ENCODE results near the gene CD74.
A peak's percentile ranks its signal among the peaks of the same experiment; 100 is the strongest.

Gene CD74

DNA sequence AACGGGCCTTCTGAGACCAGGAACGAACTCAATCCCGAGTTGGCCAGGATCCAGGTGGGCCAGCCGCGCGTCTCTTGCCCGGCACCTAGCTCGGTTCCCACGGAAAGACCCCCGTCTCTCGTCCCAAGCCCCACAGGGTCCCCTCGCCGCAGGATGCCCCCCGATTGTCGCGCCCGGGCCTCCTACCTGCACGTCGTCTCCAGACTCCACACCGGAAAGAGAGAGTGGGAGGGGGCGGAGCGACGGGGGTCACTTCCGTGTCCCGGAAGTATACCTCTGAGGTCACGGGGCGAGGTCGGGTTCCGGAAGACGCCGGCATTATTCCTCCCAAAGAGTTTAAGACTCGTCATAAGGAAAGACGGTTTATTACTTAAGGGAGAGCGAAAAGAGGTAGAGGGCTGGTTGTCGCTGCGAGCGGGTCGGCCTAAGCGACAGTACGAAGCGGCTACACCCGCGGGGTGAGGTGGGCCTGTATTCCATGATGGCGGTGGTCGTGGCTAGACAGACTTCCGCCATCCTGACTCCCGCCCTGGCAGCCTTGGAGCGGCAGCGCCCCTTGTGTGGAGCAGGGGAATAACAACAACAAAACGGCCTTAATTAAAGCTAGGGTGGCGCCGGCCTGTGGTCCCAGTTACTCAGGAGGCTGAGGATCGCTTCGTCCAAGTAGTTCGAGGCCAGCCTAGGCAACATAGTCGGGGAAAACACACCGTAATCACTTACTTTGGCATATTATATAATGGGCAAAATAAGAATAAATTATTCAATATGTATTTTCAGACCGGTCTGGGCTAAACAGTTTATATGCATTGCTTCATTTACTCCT, 37.0 kb upstream of the CD74 start, which contains the start of gene RPS14:
Gene RPS14, minus strand, starts transcription at position 223 of the 823 bp plus-strand sequence. CDS start 2,006 bp downstream, outside the sequence.
- Histone ChIP-seq H3K56ac (ENCODE audit: low read length) (peak within 1 kb of the TSS; percentile 100), H2BK120ac (ENCODE audit: low read depth, low read length) (peak within 1 kb of the TSS; percentile 84), H4K5ac (ENCODE audit: low read length) (peak within 1 kb of the TSS; percentile 95), H2BK15ac (replicated peaks; ENCODE audit: low read depth) (no peak within 1 kb of the TSS), H2AK5ac (ENCODE audit: low read length) (peak within 1 kb of the TSS; percentile 98), H3K4me1 (ENCODE audit: control insufficient read depth, low read depth, low read length) (peaks cover 5% of the 10 kb centered on the region), H3K4me3 (ENCODE audit: low read length) (peak within 1 kb of the TSS; percentile 100), H3K9ac (ENCODE audit: low read length) (peak within 1 kb of the TSS; percentile 100), H3K4me2 (ENCODE audit: low read length) (peak within 1 kb of the TSS; percentile 79), H3K23ac (ENCODE audit: low read length) (peak within 1 kb of the TSS; percentile 92), H3K36me3 (ENCODE audit: control insufficient read depth, insufficient read depth, low read length) (peaks cover 26% of the 10 kb centered on the region), H3K27me3 (ENCODE audit: insufficient read depth, low read length, poor library complexity) (no peaks in the 10 kb centered on the region), H3K4ac (ENCODE audit: low read depth, low read length) (peak within 1 kb of the TSS; percentile 28), H4K8ac (ENCODE audit: low read depth, low read length) (no peak within 1 kb of the TSS), H2BK5ac (ENCODE audit: low read length) (peak within 1 kb of the TSS; percentile 99), H3K79me1 (ENCODE audit: low read length) (peaks cover 26% of the 10 kb centered on the region), H3K79me2 (ENCODE audit: control insufficient read depth, insufficient read depth, low read length) (peaks cover 38% of the 10 kb centered on the region), H3K18ac (ENCODE audit: low read length) (peak within 1 kb of the TSS; percentile 77), H3K27ac (ENCODE audit: low read depth, low read length) (peak within 1 kb of the TSS; percentile 65)
- no CpG with 5 or more reads among the region's 58 CpGs for WGBS (ENCODE audit: extremely low coverage, insufficient coverage, low lambda C conversion rate)
- peak; percentile 97 for DNase-seq

DNA sequence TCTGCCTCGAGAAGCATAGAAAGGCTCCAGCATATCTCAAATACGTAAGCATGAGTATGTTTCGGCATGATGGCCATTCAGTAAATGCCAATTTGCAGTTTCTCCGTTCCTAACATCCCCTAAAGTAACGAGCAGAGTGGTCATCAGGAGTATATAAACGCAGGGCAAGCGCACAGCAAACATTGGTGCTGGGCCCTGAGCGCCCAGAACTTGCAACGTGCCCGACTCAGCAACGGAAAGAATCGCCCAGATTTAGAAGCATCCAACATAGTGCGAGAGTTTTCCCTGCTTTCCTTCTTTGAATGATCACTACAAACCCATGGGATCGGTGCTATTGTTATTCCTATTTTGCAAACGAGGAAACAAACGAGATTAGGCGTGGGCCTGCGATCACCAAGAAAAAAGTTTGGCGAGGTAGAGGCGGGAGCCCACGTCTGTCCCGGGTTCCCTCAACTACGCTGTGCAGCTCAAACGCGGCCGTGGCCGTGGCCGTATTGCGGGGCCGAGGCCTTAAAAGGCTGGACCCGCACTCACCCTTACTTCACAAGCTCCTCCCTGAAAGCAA, 36.3 kb upstream of the CD74 start:
- peak overlapping the region; percentile 22 for H3K27ac ChIP-seq (ENCODE audit: low read depth, low read length)
- H3K4me2 ChIP-seq (ENCODE audit: low read length) = peak overlapping the region; percentile 79
- H3K56ac ChIP-seq (ENCODE audit: low read length) = peak overlapping the region; percentile 100
- no peak for DNase-seq
- H3K23ac ChIP-seq (ENCODE audit: low read length) = peak overlapping the region; percentile 92
- peak overlapping the region; percentile 98 for H2AK5ac ChIP-seq (ENCODE audit: low read length)
- peaks cover 38% of the 10 kb centered on the region for H3K79me2 ChIP-seq (ENCODE audit: control insufficient read depth, insufficient read depth, low read length)
- peak overlapping the region; percentile 95 for H4K5ac ChIP-seq (ENCODE audit: low read length)
- H2BK15ac ChIP-seq (replicated peaks; ENCODE audit: low read depth) = no peak overlapping the region
- H3K36me3 ChIP-seq (ENCODE audit: control insufficient read depth, insufficient read depth, low read length) = peaks cover 29% of the 10 kb centered on the region
- no peak overlapping the region for H4K8ac ChIP-seq (ENCODE audit: low read depth, low read length)
- peak overlapping the region; percentile 100 for H3K9ac ChIP-seq (ENCODE audit: low read length)
- H3K18ac ChIP-seq (ENCODE audit: low read length) = peak overlapping the region; percentile 9
- no peak overlapping the region for H2BK120ac ChIP-seq (ENCODE audit: low read depth, low read length)
- peak overlapping the region; percentile 28 for H3K4ac ChIP-seq (ENCODE audit: low read depth, low read length)
- H3K79me1 ChIP-seq (ENCODE audit: low read length) = peaks cover 26% of the 10 kb centered on the region
- no peaks in the 10 kb centered on the region for H3K27me3 ChIP-seq (ENCODE audit: insufficient read depth, low read length, poor library complexity)
- H2BK5ac ChIP-seq (ENCODE audit: low read length) = peak overlapping the region; percentile 95
- no CpG with 5 or more reads among the region's 31 CpGs for WGBS (ENCODE audit: extremely low coverage, insufficient coverage, low lambda C conversion rate)
- peak overlapping the region; percentile 100 for H3K4me3 ChIP-seq (ENCODE audit: low read length)
- peaks cover 5% of the 10 kb centered on the region for H3K4me1 ChIP-seq (ENCODE audit: control insufficient read depth, low read depth, low read length)

DNA sequence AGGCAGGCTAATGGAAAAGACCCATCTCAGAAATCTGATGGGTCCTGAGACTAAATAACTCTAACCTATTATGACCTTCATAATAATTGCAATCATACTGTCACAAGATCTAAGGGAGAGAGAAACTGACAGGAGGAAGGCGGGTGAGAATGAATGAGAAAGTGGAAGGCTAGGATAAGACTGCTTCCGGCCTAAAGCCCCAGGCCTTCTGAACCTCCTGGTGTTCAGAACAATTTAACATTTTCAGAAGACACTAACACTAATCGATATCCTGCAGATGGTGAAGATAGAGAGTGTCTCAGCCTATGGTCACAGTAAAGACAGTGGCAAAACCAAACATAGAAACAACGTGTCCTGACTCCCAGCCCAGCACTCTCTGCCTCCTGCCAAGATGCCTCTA, 35.6 kb upstream of the CD74 start:
- Histone ChIP-seq H3K36me3 (ENCODE audit: control insufficient read depth, insufficient read depth, low read length) (peaks cover 30% of the 10 kb centered on the region), H3K23ac (ENCODE audit: low read length) (no peak overlapping the region), H3K4me3 (ENCODE audit: low read length) (peak overlapping the region; percentile 100), H3K9ac (ENCODE audit: low read length) (peak overlapping the region; percentile 100), H3K4me2 (ENCODE audit: low read length) (peak overlapping the region; percentile 79), H2BK120ac (ENCODE audit: low read depth, low read length) (no peak overlapping the region), H3K18ac (ENCODE audit: low read length) (no peak overlapping the region), H4K5ac (ENCODE audit: low read length) (no peak overlapping the region), H3K79me2 (ENCODE audit: control insufficient read depth, insufficient read depth, low read length) (peaks cover 38% of the 10 kb centered on the region), H2AK5ac (ENCODE audit: low read length) (no peak overlapping the region), H3K56ac (ENCODE audit: low read length) (peak overlapping the region; percentile 100), H2BK15ac (replicated peaks; ENCODE audit: low read depth) (no peak overlapping the region), H2BK5ac (ENCODE audit: low read length) (no peak overlapping the region), H3K4me1 (ENCODE audit: control insufficient read depth, low read depth, low read length) (peaks cover 5% of the 10 kb centered on the region), H4K8ac (ENCODE audit: low read depth, low read length) (no peak overlapping the region), H3K79me1 (ENCODE audit: low read length) (peaks cover 26% of the 10 kb centered on the region), H3K4ac (ENCODE audit: low read depth, low read length) (no peak overlapping the region), H3K27me3 (ENCODE audit: insufficient read depth, low read length, poor library complexity) (no peaks in the 10 kb centered on the region), H3K27ac (ENCODE audit: low read depth, low read length) (no peak overlapping the region)
- no CpG with 5 or more reads among the region's 4 CpGs for WGBS (ENCODE audit: extremely low coverage, insufficient coverage, low lambda C conversion rate)
- DNase-seq = peak; percentile 51

DNA sequence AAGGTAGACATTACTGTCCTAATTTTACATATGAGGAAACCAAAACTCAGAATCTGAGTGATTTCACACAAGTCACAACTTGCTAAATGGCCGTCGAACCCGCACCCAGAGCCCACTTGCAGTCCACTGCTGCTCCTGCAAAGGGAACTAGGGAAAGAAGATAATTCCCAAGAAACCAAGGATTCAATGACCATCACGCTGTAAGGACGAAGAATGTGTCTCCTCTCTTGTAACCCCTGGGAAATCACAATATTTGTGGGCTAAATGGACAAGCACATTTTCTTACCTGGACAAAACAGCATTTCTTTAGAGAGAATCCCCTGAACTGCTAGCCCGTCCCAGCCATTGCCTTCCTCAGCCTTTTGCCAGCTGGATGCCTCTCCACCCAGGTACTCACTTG, 34.5 kb upstream of the CD74 start:
- Histone ChIP-seq H3K27me3 (ENCODE audit: insufficient read depth, low read length, poor library complexity) (no peaks in the 10 kb centered on the region), H3K4me2 (ENCODE audit: low read length) (peak overlapping the region; percentile 1), H3K79me1 (ENCODE audit: low read length) (peaks cover 26% of the 10 kb centered on the region), H2AK5ac (ENCODE audit: low read length) (no peak overlapping the region), H3K36me3 (ENCODE audit: control insufficient read depth, insufficient read depth, low read length) (peaks cover 30% of the 10 kb centered on the region), H2BK15ac (replicated peaks; ENCODE audit: low read depth) (no peak overlapping the region), H2BK5ac (ENCODE audit: low read length) (no peak overlapping the region), H3K4me3 (ENCODE audit: low read length) (no peak overlapping the region), H4K5ac (ENCODE audit: low read length) (no peak overlapping the region), H4K8ac (ENCODE audit: low read depth, low read length) (no peak overlapping the region), H2BK120ac (ENCODE audit: low read depth, low read length) (no peak overlapping the region), H3K4me1 (ENCODE audit: control insufficient read depth, low read depth, low read length) (peaks cover 5% of the 10 kb centered on the region), H3K18ac (ENCODE audit: low read length) (no peak overlapping the region), H3K23ac (ENCODE audit: low read length) (no peak overlapping the region), H3K27ac (ENCODE audit: low read depth, low read length) (no peak overlapping the region), H3K56ac (ENCODE audit: low read length) (peak overlapping the region; percentile 80), H3K4ac (ENCODE audit: low read depth, low read length) (no peak overlapping the region), H3K79me2 (ENCODE audit: control insufficient read depth, insufficient read depth, low read length) (peaks cover 38% of the 10 kb centered on the region), H3K9ac (ENCODE audit: low read length) (peak overlapping the region; percentile 100)
- no CpG with 5 or more reads among the region's 6 CpGs for WGBS (ENCODE audit: extremely low coverage, insufficient coverage, low lambda C conversion rate)
- DNase-seq = no peak

DNA sequence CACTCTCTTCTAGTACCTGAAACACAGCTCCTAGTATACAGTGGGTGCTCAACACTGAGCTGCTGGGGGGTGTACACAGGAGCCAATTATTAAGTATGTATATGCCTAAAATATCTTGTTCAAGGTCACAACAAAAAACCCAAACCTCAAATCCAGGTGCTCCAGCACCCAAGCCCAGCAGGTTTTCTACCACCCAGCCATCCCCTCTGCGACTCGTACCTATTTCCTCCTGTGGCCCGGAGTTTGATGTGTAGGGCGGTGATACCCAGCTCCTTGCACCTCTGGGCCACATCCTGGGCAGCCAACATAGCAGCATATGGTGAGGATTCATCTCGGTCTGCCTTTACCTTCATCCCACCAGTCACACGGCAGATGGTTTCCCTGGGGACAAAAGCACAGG, 33.9 kb upstream of the CD74 start:
- WGBS (ENCODE audit: extremely low coverage, insufficient coverage, low lambda C conversion rate) = no CpG with 5 or more reads among the region's 6 CpGs
- peaks cover 38% of the 10 kb centered on the region for H3K79me2 ChIP-seq (ENCODE audit: control insufficient read depth, insufficient read depth, low read length)

More for the DNA sequence above, 33.9 kb upstream of the CD74 start:
- Histone ChIP-seq H3K4me1 (ENCODE audit: control insufficient read depth, low read depth, low read length) (peaks cover 7% of the 10 kb centered on the region), H3K79me1 (ENCODE audit: low read length) (peaks cover 26% of the 10 kb centered on the region), H3K56ac (ENCODE audit: low read length) (peak overlapping the region; percentile 39), H4K5ac (ENCODE audit: low read length) (no peak overlapping the region), H2BK120ac (ENCODE audit: low read depth, low read length) (no peak overlapping the region), H4K8ac (ENCODE audit: low read depth, low read length) (no peak overlapping the region), H3K36me3 (ENCODE audit: control insufficient read depth, insufficient read depth, low read length) (peaks cover 30% of the 10 kb centered on the region), H2BK15ac (replicated peaks; ENCODE audit: low read depth) (no peak overlapping the region), H3K27ac (ENCODE audit: low read depth, low read length) (no peak overlapping the region), H3K9ac (ENCODE audit: low read length) (peak overlapping the region; percentile 53), H3K4ac (ENCODE audit: low read depth, low read length) (no peak overlapping the region), H3K18ac (ENCODE audit: low read length) (no peak overlapping the region), H3K4me3 (ENCODE audit: low read length) (no peak overlapping the region), H3K4me2 (ENCODE audit: low read length) (no peak overlapping the region), H3K27me3 (ENCODE audit: insufficient read depth, low read length, poor library complexity) (no peaks in the 10 kb centered on the region), H2BK5ac (ENCODE audit: low read length) (no peak overlapping the region), H3K23ac (ENCODE audit: low read length) (no peak overlapping the region), H2AK5ac (ENCODE audit: low read length) (no peak overlapping the region)
- no peak for DNase-seq

Measured in mesendoderm (in vitro differentiated cells).